HG03575 (cell line): ENCODE measurements around the gene F7.
"Not testable (repeated sequence)": the region's sequence is repeated elsewhere in the genome, so short reads cannot be mapped to it uniquely, and the experiment has no call there.

ENCODE experiments used
- ATAC-seq: cut with Tn5 transposase; IDR thresholded peaks from one replicate; pipeline ENCODE4 v1.9.1; 2021; ENCODE audit not compliant: unreplicated experiment, insufficient number of reproducible peaks, low FRiP score; ENCODE audit errors: extremely low read depth

The F7 gene

GRCh38 chr13:113105032-113105920, at the start of gene F7:
F7 (plus strand) TSS chr13:113105791; CDS start chr13:113105842, 51 bp downstream.
- ATAC-seq: no peak

GRCh38 chr13:113057084-113057483, 48.5 kb upstream of the F7 start:
- ATAC-seq: no peak

GRCh38 chr13:113057559-113057958, 48.0 kb upstream of the F7 start:
- ATAC-seq: not testable (repeated sequence)

- ATAC-seq: no peak
These were observed 47.2 kb upstream of the F7 start for GRCh38 chr13:113058129-113058987.

GRCh38 chr13:113058988-113059850, 46.4 kb upstream of the F7 start:
- no peak for ATAC-seq

GRCh38 chr13:113059891-113060290, 45.7 kb upstream of the F7 start:
- no peak for ATAC-seq

GRCh38 chr13:113060557-113061270, 44.9 kb upstream of the F7 start:
- no peak for ATAC-seq

GRCh38 chr13:113061271-113061625, 44.3 kb upstream of the F7 start:
- no peak for ATAC-seq

- ATAC-seq: no peak
These were observed 43.7 kb upstream of the F7 start for GRCh38 chr13:113061796-113062425.

- ATAC-seq: no peak
These were observed 42.9 kb upstream of the F7 start for GRCh38 chr13:113062691-113063090.

GRCh38 chr13:113063091-113063491, 42.5 kb upstream of the F7 start:
- ATAC-seq: no peak

- no peak for ATAC-seq
These were observed 41.5 kb upstream of the F7 start for GRCh38 chr13:113064000-113064533.

GRCh38 chr13:113064534-113065405, 40.8 kb upstream of the F7 start:
- ATAC-seq: no peak

- ATAC-seq: no peak
These were observed 40.0 kb upstream of the F7 start for GRCh38 chr13:113065406-113066141.

- no peak for ATAC-seq
These were observed 39.5 kb upstream of the F7 start for GRCh38 chr13:113066142-113066455.

GRCh38 chr13:113066746-113067145, 38.8 kb upstream of the F7 start:
- ATAC-seq: no peak
